ENCODE data around the gene OTUD1. TPM values are rescaled to one million over a fixed set of nuclear protein-coding genes. Genes with fewer than 3 reads are reported as not detected.

OTUD1 gene
- total and polyA plus RNA-seq, 2 of the 4 experiments (the other 2 are of a cell fraction) = 1.3 to 1.4 TPM

DNA sequence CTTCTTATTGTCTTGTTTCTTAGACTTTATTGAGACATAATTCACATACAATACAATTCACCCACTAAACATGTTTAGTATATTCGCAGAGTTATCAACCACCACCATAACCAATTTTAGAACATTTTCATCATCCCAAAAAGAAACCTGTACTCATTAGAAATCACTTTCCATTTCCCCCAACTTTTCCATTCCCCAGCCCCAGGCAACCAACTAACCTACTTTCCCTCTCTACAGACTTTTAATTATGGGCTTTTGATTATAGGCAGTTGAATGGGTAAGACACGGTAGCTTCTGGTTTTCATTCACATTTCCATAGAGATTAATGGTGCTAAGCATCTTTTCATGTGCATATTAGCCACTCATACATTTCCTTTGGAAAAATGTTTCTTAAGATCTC lies 24.2 kb upstream of the OTUD1 start:
- Histone ChIP-seq H2AK9ac (replicated peaks; ENCODE audit: low read depth, low read length, poor library complexity) (no peak overlapping the region), H2BK5ac (ENCODE audit: low read depth, low read length, poor library complexity, severe bottlenecking) (no peak overlapping the region), H3K18ac (ENCODE audit: low read depth, low read length) (no peak overlapping the region), H3K14ac (replicated peaks; ENCODE audit: low read depth, low read length) (no peak overlapping the region), H2AK5ac (ENCODE audit: low read depth, low read length) (no peak overlapping the region), H2BK15ac (ENCODE audit: low read depth, low read length) (no peak overlapping the region), H4K91ac (ENCODE audit: insufficient read depth, low read depth, low read length) (no peak overlapping the region), H3K79me1 (ENCODE audit: low read depth in 1 of 2, low read length in 2 of 2) (no peaks in the 10 kb centered on the region), H3K9me1 (ENCODE audit: insufficient read depth, low read length) (no peaks in the 10 kb centered on the region), H3K4me1 (ENCODE audit: control insufficient read depth, insufficient read depth, low read length) (no peaks in the 10 kb centered on the region), H3K9me3 (ENCODE audit: control insufficient read depth, insufficient read depth, low read length) (no peaks in the 10 kb centered on the region), H3K4me3 (ENCODE audit: insufficient read depth, low read depth, low read length) (no peak overlapping the region), H4K20me1 (ENCODE audit: insufficient read depth, low read length) (no peaks in the 10 kb centered on the region), H4K8ac (ENCODE audit: low read depth in 2 of 2, low read length in 2 of 2) (no peak overlapping the region), H3K27me3 (ENCODE audit: control insufficient read depth, insufficient read depth, low read length) (peaks cover 5% of the 10 kb centered on the region; the same call in 1 of the 2 replicates), H3K4ac (ENCODE audit: low read depth, low read length) (no peak overlapping the region), H2AFZ (replicated peaks; ENCODE audit: low read length, poor library complexity) (no peak overlapping the region), H2BK20ac (ENCODE audit: low read depth, low read length) (no peak overlapping the region), H3K23ac (ENCODE audit: low read depth, low read length) (no peak overlapping the region), H3K27ac (ENCODE audit: insufficient read depth, low read length) (no peak overlapping the region), H2BK120ac (ENCODE audit: low read depth, low read length) (no peak overlapping the region), H3K9ac (ENCODE audit: low read depth, low read length) (no peak overlapping the region), H3K4me2 (ENCODE audit: low read depth, low read length) (no peak overlapping the region), H4K5ac (ENCODE audit: low read depth, low read length) (no peak overlapping the region), H3K56ac (ENCODE audit: extremely low read depth, insufficient read depth, low read length) (no peak overlapping the region), H3K36me3 (ENCODE audit: control insufficient read depth, insufficient read depth, low read length) (no peaks in the 10 kb centered on the region)
- in situ Hi-C loops (cut with MboI; ENCODE audit: low sequenced_read_pairs) = no loop called here
- no TSS peak for BruUV-seq (replicated peaks)
- POLR2A ChIA-PET (ENCODE audit: unreplicated experiment) = no interaction called here
- CTCF ChIA-PET = interaction anchor here (0.5 kb wide), 1 partner anchor 488 kb away, joined by 3 read pairs; no protein-coding TSS in a partner anchor
- no peak for TF ChIP-seq POLR2A (IDR thresholded peaks at IDR 0.05; ENCODE audit: low read depth, low read length)
- TF ChIP-seq MXI1 (IDR thresholded peaks at IDR 0.05; ENCODE audit: borderline replicate concordance, low read depth, low read length) = no peak
- no peak for TF ChIP-seq FOS (IDR thresholded peaks at IDR 0.05; ENCODE audit: low read depth, low read length)
- no peak for TF ChIP-seq RFX5 (IDR thresholded peaks at IDR 0.05; ENCODE audit: low read depth, low read length)
- TF ChIP-seq, protein P1, sequence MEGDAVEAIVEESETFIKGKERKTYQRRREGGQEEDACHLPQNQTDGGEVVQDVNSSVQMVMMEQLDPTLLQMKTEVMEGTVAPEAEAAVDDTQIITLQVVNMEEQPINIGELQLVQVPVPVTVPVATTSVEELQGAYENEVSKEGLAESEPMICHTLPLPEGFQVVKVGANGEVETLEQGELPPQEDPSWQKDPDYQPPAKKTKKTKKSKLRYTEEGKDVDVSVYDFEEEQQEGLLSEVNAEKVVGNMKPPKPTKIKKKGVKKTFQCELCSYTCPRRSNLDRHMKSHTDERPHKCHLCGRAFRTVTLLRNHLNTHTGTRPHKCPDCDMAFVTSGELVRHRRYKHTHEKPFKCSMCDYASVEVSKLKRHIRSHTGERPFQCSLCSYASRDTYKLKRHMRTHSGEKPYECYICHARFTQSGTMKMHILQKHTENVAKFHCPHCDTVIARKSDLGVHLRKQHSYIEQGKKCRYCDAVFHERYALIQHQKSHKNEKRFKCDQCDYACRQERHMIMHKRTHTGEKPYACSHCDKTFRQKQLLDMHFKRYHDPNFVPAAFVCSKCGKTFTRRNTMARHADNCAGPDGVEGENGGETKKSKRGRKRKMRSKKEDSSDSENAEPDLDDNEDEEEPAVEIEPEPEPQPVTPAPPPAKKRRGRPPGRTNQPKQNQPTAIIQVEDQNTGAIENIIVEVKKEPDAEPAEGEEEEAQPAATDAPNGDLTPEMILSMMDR (conservative IDR thresholded peaks at IDR 0.05; ENCODE audit: low read depth, low read length) = no peak
- TF ChIP-seq RAD21 (IDR thresholded peaks at IDR 0.05; ENCODE audit: low read length) = no peak
- no peak for TF ChIP-seq CHD1 (IDR thresholded peaks at IDR 0.05; ENCODE audit: low read depth, low read length)
- DNase-seq (no peak), ATAC-seq (ENCODE audit: low read depth) (no peak)
- intact Hi-C loops (cut with micrococcal nuclease) = no loop called here
- no CpG with 5 or more reads among the region's 2 CpGs for WGBS, 2 experiments (ENCODE audit: extremely low coverage in 2 of 2, insufficient read length in 1 of 2)
- dilution Hi-C loops (cut with HindIII; ENCODE audit: low sequenced_read_pairs, unreplicated experiment) = no loop called here

All from IMR-90 (cell line).